Suprapubic skin (tissue), 3 donors: ENCODE data around the gene CA5B.

Experiments
- POLR2AphosphoS5 ChIP-seq, 3 donors: sonication (generic); formaldehyde crosslinking; IDR thresholded peaks; one replicate each; pipeline ENCODE4 v1.6.1; 2017; ENCODE audit warnings: antibody characterized with exemption in 3 of 3
- TF ChIP-seq, protein P1 (sequence below), 2 donors: fragments of 200-600 bp in 1 of 2; fragments of 450-650 bp in 1 of 2; sonication (generic) in 1 of 2; IDR thresholded peaks; one replicate each; pipeline ENCODE4 v1.5.1; 2016 to 2019; ENCODE audit warnings: antibody characterized with exemption in 2 of 2, mild to moderate bottlenecking in 1 of 2, moderate library complexity in 1 of 2

DNA sequence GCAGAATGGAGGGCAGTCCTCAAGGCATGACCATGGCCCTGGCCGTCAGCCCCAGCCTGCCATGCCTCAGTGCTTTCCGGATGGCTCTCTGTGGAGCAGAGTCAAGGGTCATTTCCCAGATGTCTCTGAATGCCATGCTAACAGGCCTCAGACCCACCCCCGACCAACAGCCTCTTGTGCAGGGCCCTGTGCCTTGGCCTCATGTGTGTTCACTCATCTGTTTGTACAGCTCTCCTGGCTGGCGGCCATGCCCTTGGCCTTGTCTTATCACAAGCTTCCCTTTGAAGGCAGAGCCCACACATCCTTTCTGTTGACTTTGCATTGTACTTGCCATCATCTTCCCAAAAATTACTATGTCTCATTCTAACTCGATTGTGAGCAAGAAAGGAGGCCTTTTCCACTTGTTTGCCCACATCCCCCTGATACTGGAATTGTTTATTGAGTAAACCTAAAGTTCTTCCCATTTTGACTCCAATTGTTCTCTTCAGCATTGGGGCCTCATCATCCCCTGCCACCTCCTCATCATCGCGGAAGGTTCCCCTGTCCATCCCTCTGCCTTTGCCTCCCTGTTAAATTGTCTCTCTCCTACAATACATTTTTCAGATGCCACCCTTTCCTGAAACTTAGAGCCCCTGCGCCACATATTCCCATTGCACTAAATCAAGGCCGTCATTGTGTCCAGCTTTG, 6.3 kb downstream of the CA5B start:
- TF ChIP-seq, protein P1, sequence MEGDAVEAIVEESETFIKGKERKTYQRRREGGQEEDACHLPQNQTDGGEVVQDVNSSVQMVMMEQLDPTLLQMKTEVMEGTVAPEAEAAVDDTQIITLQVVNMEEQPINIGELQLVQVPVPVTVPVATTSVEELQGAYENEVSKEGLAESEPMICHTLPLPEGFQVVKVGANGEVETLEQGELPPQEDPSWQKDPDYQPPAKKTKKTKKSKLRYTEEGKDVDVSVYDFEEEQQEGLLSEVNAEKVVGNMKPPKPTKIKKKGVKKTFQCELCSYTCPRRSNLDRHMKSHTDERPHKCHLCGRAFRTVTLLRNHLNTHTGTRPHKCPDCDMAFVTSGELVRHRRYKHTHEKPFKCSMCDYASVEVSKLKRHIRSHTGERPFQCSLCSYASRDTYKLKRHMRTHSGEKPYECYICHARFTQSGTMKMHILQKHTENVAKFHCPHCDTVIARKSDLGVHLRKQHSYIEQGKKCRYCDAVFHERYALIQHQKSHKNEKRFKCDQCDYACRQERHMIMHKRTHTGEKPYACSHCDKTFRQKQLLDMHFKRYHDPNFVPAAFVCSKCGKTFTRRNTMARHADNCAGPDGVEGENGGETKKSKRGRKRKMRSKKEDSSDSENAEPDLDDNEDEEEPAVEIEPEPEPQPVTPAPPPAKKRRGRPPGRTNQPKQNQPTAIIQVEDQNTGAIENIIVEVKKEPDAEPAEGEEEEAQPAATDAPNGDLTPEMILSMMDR (IDR thresholded peaks at IDR 0.05): no peak
- no peak for TF ChIP-seq POLR2AphosphoS5 (IDR thresholded peaks at IDR 0.05)
